GM21423 (cell line): Measurements from ENCODE around the gene HSPD1.
A peak's percentile ranks its signal among the peaks of the same experiment; 100 is the strongest.
"Not testable (repeated sequence)": the region's sequence is repeated elsewhere in the genome, so short reads cannot be mapped to it uniquely, and the experiment has no call there.

Source experiments
- ATAC-seq: cut with Tn5 transposase; IDR thresholded peaks from one replicate; pipeline ENCODE4 v1.9.1; 2021; ENCODE audit warnings: mild to moderate bottlenecking, moderate library complexity; ENCODE audit not compliant: unreplicated experiment

The HSPD1 gene

DNA sequence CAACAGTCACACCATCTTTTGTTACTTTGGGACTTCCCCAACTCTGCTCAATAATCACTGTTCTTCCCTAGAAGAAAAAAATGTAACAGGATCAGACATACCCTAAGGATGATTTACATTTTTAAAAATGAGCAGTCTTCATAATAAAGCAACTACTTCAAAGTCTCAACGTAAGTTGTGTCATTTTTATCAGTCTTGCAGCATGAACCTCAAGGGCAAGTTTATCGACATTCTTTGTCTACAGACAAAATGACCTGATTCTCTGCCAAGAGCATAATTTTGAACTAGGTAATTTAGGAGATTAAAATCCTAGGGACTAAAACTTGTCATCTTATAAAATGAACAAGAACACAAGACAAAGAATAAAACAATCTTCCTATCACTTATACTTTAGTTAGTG, 2.3 kb downstream of the HSPD1 start:
- ATAC-seq, result no peak

DNA sequence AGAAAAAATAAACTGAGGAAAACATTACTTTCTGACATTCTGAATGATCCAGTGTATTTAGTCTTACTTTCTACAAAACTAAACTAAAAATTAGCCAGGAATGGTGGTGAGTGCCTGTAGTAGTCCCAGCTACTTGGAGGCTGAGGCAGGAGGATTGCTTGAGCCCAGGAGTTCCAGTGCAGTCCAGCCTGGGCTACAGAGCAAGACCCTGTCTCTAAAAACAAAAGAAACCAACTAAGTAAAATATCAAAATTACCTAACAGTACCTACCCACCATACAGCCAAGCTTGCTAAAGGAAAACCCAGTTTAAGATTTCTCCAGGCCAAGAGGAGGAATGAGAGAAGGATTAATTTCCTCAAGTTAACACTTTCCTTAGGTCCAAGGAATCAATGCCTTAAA, 2.9 kb downstream of the HSPD1 start:
- no peak for ATAC-seq

DNA sequence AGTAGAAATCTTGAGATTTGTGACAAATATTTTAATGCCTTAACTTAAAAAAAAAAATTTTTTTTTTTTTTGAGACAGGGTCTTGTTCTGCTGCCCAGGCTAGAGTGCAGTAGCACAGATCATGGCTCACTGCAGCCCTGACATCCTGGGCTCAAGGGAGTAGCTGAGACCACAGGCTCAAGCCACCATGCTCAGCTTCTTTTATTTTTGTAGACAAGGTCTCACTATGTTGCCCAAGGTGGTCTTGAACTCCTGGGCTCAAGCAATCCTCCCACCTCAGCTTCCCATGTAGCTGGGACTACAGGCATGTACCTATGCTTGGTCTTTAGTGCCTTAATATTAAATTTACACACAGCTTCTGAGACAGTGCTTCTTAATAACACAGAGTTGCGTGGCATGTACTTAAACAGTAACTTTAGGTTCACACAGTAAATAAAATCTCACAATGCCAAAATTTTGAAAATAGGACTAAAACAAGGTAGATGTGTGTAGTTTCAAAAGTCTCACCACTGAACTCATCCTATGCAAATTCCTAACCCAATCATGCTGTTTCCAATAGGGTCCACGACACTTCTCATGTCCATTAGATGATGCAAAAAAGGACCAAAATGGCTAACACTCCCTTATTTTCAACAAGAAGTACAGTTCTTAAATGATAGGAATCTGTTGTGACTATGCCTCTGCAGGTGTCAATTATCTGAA, 4.1 kb downstream of the HSPD1 start:
- ATAC-seq, result no peak

DNA sequence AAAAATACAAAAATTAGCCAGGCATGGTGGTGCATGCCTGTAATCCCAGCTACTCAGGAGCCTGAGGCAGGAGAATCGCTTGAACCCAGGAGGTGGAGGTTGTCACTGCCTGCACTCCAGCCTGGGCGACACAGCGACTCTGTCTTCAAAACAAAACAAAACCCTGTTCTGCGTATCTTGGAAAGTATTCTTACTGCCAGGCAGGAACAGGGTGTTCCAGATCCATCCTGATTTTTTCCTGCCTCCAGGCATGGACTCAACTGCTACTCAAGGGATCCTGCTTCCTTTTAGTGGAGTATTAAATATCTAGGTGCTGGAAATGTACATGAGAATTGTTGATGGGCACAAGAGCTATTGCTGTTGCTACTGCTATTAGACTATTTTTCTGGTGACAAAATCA, 12.3 kb downstream of the HSPD1 start:
- no peak for ATAC-seq

DNA sequence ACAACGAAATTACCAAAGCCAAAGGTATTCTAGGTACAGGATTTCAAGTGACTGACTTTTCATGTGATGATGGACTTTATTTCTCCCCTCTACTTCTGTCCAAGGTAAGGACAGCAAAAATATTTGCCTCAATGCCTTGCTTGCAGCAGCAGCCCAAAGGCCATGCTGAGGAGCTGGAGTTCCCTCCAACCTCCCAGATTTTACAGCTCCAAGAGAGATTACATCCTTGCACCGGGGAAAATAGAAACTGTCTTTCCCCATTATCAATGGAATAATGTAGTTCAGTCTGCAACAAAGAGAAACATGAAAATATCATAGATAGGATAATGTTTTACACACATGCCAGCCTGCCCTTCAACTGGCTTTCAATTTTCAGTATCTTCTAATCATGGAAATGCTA, 13.5 kb downstream of the HSPD1 start:
- ATAC-seq, result no peak

DNA sequence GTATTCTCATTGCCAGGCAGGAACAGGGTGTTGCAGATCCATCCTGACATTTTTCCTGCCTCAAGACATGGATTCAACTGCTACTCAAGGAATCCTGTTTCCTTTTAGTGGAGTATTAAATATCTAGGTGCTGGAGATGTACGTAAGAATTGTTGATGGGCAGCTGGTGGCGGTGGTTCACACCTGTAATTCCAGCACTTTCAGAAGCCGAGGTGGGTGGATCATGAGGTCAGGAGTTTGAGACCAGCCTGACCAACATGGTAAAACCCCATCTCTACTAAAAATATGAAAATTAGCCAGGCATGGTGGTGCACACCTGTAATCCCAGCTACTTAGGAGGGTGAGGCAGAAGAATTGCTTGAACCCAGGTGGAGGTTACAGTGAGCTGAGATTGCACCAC, 15.4 kb downstream of the HSPD1 start:
- not testable (repeated sequence) for ATAC-seq

DNA sequence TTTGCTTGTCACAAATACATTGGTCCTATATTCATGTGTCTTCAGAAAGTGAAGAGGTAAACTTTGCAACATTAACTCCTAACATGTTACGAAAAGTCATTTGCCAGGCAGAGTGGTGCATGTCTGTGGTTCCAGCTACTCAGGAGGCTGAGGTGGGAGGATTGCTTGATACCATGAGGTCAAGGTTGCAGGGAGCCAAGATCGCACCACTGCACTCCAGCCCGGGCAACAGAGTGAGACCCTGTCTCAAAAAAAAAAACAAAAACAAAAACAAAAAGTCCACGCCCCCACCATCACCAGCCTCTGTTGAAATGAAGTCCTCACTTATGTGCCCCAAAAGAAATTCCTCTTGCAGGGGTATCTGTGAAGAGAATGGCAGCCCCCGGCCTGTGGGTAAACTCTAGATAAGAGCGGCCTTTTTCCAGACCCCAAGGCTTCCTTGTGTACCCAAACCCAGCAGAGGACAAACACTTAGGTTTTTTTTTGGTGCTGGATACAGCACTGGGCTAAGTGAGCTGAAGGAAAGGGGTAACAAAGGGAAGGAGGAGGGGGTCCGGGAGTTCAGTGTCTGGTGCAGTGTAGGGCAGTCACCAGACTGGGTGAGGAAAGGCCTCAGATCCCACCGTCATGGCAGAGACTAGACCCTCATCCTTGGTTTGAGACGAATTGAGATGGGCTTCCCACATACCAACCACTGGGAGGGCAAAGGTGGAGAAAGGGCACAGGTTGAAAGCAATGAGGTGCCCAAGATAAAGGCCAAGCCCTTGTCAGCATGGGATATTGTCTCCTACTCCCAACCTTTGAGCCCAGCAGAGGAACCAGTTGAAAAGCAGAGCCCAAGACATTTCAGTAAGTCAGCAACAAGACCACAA, 19.2 kb downstream of the HSPD1 start:
- no peak for ATAC-seq

DNA sequence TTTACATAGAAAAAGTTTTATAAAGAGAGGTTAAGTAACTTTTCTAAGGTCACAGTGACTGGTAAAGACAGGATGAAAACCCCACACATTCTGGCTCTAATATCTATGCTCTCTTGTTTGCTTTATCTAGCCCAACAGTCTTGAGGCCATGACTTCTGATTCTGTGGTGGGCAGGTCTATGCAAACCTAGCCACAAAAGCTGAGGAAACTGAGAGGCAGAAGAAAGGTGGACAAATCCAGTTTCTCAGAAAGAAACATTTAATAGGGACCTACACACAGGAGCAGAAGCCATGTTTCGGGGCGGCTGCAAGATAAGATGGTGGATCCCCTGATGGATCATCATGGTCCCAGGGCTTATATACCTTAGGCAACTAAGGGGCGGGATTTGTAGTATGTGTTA, 21.8 kb downstream of the HSPD1 start:
- no peak for ATAC-seq

DNA sequence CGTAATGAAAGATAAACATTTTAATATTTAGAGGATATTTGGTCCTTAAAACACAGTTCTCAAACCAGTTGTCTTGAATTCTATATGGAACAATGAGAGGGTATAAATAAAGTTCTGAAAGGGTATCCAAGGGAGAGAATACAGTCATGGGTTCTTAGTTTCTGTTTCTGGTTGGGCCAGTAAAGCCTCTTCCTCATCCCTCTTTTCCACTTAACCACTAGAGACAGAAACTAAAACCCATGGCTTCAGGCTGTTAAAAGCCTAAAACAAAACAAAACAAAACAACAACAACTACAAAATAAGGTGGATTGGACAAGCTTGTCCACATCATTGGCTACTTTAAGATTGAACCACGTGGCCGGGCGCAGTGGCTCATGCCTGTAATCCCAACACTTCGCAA, 27.5 kb downstream of the HSPD1 start:
- ATAC-seq, result no peak

DNA sequence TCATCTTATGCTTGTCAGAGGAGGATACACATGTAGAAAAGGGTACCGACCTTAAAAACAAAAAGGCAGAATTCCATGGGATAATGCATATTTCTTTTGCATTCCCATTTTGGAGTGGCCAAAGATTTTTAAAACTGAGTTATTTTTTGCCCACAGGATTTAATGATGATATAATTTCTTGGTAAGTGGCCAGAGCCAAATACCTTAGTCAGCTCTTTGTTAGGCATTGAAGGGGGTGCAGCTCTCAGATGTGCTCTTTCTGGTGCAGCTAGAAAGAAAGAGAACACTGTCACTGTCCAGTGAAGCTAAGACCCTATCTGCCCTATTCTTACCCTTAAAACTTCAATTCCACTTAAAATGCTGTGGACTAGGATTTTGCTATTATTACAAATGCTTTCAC, 35.5 kb downstream of the HSPD1 start:
- ATAC-seq, result no peak

DNA sequence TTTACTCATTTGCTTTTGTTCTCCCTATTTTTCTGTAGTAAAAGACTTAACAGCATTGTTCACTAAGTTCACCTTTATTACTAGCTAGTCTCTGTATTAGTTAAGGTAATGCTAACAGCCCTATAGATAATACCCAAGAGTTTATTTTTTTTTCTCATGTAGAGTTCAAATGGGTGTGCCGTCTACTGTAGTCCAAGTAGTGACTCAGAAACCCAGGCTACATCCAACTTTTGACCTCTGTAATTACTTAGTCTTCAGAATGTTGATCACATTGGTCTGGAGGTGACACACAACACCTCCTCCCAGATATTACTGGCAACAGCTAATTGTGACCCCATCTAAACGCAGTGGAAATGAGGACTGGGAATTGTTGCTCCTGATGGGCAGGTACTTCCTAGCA, 38.6 kb downstream of the HSPD1 start:
- no peak for ATAC-seq

DNA sequence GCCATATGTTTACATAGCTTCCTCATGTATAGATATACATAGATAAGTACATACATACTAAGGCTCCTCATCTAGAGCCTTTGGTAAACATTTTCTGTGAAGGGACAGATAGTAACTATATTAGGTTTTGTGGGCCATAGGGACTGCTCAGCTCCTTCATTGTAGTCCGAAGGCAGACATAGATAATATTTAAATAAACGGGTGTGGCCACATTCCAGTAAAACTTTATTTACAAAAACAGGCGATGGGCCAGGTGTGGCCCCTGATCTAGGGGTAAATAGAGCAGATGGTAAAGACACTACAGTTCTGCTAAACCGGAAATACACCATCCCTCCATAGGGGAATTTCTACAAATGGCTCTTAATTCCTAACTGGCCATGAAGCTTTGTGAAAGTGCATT, 39.0 kb downstream of the HSPD1 start:
- no peak for ATAC-seq

DNA sequence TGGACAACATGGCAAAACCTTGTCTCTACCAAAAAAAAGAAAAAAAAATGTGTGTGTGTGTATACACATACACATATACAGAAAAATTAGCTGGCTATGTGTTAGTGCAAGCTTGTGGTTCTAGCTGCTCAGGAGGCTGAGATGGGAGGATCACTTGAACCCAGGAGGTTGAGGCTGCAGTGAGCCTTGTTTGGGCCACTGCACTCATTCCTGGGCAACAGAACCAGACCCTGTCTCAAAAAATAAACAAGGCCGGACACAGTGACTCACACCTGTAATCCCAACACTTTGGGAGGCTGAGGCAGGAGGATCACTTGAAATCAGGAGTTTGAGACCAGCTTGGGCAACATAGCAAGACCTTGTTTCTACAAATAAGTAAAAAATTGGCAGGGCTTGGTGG, 44.2 kb downstream of the HSPD1 start:
- ATAC-seq, result no peak

DNA sequence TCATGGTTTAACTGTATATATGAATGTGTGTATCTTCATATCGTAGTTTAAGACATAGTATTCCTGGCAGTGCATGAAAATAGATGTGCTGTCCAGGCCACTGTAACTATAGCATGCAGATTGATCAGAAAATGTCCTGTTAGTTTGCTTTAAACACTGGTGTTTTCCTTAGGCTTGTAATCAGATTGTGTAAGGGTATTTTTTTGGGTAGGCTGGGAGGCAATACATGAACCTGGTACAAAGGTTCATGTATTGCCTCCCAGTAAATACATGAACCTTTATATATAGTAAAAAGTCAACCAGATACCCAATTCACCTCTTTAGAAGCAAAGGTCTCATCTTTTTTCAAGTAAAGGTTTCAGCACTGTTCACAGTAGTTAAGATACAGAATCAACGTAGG, 44.7 kb downstream of the HSPD1 start:
- no peak for ATAC-seq

DNA sequence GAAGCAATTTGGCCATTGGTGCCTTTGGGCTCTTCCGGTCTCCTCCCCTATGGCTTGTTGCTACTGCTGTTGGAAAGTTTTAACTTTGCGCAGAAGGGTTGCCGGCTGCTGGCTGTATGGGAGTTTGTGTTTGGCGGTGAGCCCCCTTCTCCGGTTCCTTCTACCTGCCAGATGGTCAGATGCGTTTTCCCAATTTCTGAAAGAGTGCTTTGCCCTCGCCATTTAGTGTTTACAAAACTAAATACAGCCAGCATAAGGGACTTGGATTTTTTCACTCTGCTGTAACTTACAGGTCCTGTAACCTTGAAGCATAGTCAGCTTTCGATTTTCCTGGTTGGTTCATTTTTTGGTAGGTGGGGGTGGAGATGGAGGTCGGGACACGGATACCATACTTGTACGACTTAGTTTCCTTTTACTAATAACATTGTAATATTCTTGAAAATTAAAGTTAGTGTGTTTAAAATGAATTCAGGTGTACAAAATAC, 45.7 kb downstream of the HSPD1 start:
- peak; percentile 32 for ATAC-seq

DNA sequence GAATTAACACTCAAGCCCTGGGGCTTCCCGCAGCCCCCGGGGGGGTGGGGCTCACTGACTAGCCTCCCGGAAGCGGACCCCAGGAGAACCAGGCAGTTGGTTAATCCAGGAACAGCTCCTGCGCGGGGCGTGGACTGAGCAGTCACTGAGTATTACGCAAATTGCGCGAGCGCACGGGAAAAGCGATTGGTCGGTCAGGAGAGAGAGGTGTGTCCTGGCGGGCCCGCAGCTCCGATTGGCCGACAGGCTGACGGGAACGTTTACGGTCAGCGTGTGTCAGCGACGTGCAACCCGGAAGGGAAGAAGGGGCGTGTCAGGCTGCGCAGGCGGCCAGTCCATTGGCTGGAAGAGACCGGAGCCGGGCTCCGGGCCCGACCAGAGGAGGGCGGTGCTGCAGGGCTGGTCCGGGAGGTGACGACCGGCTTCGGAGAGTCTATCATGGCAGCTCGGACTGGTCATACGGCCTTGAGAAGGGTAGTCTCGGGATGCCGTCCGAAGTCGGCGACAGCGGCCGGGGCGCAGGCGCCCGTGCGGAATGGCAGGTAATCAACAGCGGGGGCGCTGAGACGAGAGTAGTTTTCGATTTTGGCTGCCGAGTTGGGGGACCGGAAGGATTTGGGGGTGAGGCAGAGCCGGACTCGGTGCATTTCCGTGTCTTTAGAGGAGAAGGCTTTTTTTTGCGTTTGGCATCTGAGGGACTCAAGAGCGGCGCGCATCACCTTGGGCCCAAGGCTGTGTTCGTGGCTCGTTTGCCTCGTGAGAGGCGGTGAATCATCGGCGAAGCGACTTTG, 46.3 kb downstream of the HSPD1 start, which contains the start of gene COQ10B:
COQ10B (plus strand) TSS at position 430 of the 791 bp plus-strand sequence; CDS start at position 439, 9 bp downstream.
- peak; percentile 94 for ATAC-seq

DNA sequence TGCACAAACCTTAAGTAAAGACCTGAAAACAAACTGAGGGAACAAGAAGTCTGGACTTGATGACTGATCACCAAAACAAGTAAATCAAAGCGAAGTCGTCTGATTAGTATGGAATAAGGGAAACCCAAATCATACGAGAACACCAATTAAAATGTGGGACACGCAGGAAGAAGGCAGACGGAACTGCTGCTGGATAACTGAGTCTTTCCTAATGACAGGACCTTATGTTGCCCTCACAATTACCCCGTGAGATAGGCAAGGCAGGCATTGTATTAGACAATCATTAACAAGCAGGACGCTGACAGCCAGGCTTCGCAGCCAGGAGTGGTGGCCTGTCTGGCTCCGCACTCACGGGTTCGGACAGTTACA, 46.9 kb downstream of the HSPD1 start:
- ATAC-seq, result no peak

DNA sequence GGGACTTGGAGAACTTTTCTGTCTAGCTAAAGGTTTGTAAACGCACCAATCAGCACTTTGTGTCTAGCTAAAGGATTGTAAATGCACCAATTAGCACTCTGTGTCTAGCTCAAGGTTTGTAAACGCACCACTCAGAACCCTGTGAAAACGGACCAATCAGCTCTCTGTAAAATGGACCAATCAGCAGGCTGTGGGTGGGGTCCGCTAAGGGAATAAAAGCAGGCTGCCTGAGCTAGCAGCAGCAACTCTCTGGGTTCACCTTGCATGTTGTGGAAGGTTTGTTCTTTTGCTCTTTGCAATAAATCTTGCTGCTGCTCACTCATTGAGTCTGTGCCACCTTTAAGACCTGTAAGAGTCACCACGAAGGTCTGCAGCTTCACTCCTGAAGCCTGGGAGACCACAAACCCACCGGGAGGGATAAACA, 48.7 kb downstream of the HSPD1 start:
- ATAC-seq, result not testable (repeated sequence)

DNA sequence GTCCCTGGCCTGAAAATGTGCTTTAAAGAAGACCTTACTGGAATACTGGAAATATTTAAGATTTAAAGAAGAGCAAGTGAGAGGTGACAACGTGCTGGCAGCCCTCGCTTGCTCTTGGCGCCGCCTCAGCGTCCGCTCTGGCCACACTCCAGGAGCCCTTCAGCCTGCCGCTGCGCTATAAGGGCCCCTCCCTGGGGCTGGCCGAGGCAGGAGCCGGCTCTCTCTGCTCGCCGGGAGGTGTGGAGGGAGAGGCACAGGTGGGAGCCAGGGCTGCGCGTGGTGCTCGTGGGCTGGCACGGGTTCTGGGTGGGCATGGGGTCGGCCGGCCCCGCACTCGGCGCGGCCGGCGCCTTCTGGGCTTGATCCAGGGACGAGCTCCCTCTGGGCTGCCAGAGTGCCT, 49.2 kb downstream of the HSPD1 start:
- no peak for ATAC-seq

DNA sequence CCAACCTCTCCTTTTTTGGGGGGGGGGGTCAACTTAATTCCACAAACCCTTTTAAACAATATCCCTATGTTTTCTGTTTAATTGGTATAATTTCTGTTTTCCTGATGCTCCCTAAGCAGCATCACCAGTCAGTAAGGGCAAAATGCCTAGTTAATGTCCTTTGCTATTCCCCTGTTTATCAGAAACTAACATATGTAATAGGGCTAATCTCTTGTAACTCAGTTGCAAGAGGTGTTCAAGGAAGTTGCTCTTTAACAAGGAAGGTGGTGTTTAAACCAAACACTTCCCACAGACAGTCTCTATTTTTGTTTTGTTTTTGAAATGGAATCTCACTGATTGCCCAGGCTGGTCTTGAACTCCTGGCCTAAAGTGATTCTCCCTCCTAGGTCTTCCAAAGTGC, 52.8 kb downstream of the HSPD1 start:
- ATAC-seq, result no peak

DNA sequence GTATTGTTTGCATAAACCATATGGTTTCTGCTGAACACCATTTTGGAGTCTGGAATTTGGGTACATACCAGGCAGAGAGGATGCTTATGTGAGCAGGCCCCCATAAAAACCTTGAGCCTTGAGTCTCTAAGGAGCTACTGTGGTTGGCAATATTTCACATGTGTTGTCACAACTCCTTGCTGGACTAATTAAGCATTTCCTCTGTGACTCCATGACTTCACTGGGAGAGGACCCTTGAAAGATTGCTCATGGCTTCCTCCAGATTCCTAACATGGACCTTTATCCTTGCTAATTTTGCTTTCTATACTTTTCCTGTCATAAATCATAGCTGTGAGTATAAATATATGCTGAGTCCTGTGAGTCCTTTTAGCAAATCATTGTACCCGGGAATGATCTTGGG, 53.9 kb downstream of the HSPD1 start:
- no peak for ATAC-seq
